Liver (tissue), 3 donors: Measurements from ENCODE around the gene NRDC.
A peak's percentile ranks its signal among the peaks of the same experiment; 100 is the strongest.

Experiments used
- ATF3 ChIP-seq: IDR thresholded peaks from 2 replicates; pipeline ENCODE4 v1.6.1; 2016; ENCODE audit warnings: antibody characterized with exemption
- CTCF ChIP-seq: fragments of 150-350 bp; IDR thresholded peaks from 2 replicates; pipeline ENCODE4 v1.5.1; 2017; ENCODE audit warnings: improper control_type of control experiment, low read depth, low read length; ENCODE audit not compliant: missing input control
- GABPA ChIP-seq, 2 donors: IDR thresholded peaks in 1 of 2; conservative IDR thresholded peaks in 1 of 2; 2 replicates each; pipeline ENCODE4 v1.6.1; 2016; ENCODE audit warnings: antibody characterized with exemption in 2 of 2, mild to moderate bottlenecking in 1 of 2, moderate library complexity in 1 of 2
- JUND ChIP-seq, 2 donors: IDR thresholded peaks; 2 replicates each; pipeline ENCODE4 v1.6.1; 2016; ENCODE audit warnings: antibody characterized with exemption in 2 of 2
- RAD21 ChIP-seq, 2 donors: IDR thresholded peaks; 2 replicates each; pipeline ENCODE4 v1.6.1; 2016; ENCODE audit warnings: antibody characterized with exemption in 2 of 2, mild to moderate bottlenecking in 2 of 2
- REST ChIP-seq: IDR thresholded peaks from 2 replicates; pipeline ENCODE4 v1.6.1; 2016; ENCODE audit warnings: antibody characterized with exemption, mild to moderate bottlenecking
- RXRA ChIP-seq, 2 donors: IDR thresholded peaks; 2 replicates each; pipeline ENCODE4 v1.6.1; 2017 to 2018; ENCODE audit warnings: antibody characterized with exemption in 2 of 2, mild to moderate bottlenecking in 1 of 2
- TAF1 ChIP-seq: conservative IDR thresholded peaks from 2 replicates; pipeline ENCODE4 v1.6.1; 2016; ENCODE audit warnings: antibody characterized with exemption, mild to moderate bottlenecking
- ZBTB33 ChIP-seq: IDR thresholded peaks from 2 replicates; pipeline ENCODE4 v1.6.1; 2016; ENCODE audit warnings: antibody characterized with exemption
- donor health status: healthy.
- donor health status: healthy.

GRCh38 chr1:51878616-51879336, at the start of gene NRDC:
- no peak for TF ChIP-seq CTCF
- no peak for TF ChIP-seq ATF3
- peak; percentile 65 for TF ChIP-seq REST
- TF ChIP-seq GABPA (IDR thresholded peaks at IDR 0.05 in 1 of 2, conservative IDR thresholded peaks at IDR 0.05 in 1 of 2) = peak; percentile 74 to 87
- TF ChIP-seq RAD21 (IDR thresholded peaks at IDR 0.05) = peak in 1 of 2 donors; percentile 24
- TF ChIP-seq JUND (IDR thresholded peaks at IDR 0.05) = peak in 1 of 2 donors; percentile 40
- TF ChIP-seq TAF1 = peak; percentile 94
- peak; percentile 33 to 54 for TF ChIP-seq RXRA (IDR thresholded peaks at IDR 0.05)
- peak; percentile 79 for TF ChIP-seq ZBTB33
